ENCODE data around the gene CD300H. TPM values are rescaled to one million over a fixed set of nuclear protein-coding genes. Genes with fewer than 3 reads are reported as not detected.
"Not testable (repeated sequence)": the region's sequence is repeated elsewhere in the genome, so short reads cannot be mapped to it uniquely, and the experiment has no call there.

Gene CD300H
- total RNA-seq, 1 donor from 2014 or later: not detected

DNA sequence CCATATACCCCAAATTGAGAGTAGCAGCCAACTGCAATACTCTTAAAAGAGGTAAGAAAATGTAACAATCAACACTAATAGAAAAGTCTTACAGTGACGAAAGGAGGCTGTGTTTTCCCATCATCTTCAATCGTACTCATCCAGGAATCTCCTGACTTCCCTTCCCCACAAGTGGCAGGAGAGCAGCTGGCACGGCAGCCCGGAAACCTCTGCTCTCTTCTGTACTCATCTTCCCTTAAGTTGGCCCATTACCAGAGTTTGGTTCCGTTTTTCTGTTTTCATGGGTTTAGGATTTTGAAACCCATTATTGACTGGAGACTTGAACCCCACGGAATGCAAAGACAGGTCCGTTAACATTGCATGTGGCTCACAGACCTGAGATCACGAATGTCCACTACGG is 11.7 kb upstream of the CD300H start:
- Mint-ChIP-seq H3K4me3 (ENCODE audit: unreplicated experiment) (no peak overlapping the region), H3K9me3 (ENCODE audit: unreplicated experiment) (no peaks in the 10 kb centered on the region), H3K4me1 (ENCODE audit: unreplicated experiment) (peaks cover 9% of the 10 kb centered on the region), H3K27ac (ENCODE audit: unreplicated experiment) (no peak overlapping the region), H3K27me3 (ENCODE audit: unreplicated experiment) (peaks cover 4% of the 10 kb centered on the region), H3K36me3 (ENCODE audit: low read depth, unreplicated experiment) (no peaks in the 10 kb centered on the region)
- DNase-seq (ENCODE audit: low spot score): no peak
- TF ChIP-seq, protein P1, sequence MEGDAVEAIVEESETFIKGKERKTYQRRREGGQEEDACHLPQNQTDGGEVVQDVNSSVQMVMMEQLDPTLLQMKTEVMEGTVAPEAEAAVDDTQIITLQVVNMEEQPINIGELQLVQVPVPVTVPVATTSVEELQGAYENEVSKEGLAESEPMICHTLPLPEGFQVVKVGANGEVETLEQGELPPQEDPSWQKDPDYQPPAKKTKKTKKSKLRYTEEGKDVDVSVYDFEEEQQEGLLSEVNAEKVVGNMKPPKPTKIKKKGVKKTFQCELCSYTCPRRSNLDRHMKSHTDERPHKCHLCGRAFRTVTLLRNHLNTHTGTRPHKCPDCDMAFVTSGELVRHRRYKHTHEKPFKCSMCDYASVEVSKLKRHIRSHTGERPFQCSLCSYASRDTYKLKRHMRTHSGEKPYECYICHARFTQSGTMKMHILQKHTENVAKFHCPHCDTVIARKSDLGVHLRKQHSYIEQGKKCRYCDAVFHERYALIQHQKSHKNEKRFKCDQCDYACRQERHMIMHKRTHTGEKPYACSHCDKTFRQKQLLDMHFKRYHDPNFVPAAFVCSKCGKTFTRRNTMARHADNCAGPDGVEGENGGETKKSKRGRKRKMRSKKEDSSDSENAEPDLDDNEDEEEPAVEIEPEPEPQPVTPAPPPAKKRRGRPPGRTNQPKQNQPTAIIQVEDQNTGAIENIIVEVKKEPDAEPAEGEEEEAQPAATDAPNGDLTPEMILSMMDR (IDR thresholded peaks at IDR 0.05; ENCODE audit: unreplicated experiment): no peak

DNA sequence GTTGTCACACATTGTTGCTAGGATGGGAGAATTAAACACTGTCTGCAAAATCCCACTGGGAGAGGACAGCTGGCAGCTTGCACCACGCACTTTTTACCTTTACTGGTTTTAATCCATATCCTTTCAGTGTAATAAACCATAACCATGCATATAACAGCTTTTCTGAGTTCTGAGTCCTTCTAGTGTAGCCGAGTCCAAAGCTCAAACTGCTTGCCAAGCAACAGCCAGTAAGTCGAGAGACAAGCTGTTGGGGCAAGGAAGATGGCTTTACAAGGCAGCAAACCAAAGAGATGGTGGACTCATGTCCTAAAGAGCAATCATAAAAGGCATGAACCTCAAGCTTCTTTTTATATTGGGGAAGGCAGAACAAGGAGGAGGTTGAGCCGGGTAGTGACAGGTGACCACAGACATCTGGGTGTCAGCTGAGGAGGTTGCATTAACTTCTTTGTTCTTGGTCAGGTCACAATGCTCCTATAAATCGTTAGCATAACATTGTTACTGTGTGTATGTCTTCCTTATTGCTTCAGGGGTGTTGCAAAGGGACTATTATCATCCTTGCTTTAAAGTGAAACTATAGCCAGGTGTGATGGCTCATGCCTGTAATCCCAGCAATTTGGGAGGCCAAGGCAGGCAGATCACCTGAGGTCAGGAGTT is 7.3 kb upstream of the CD300H start:
- TF ChIP-seq, protein P1 (IDR thresholded peaks at IDR 0.05; ENCODE audit: unreplicated experiment): no peak
- H3K4me3 Mint-ChIP-seq (ENCODE audit: unreplicated experiment): no peak overlapping the region
- H3K27me3 Mint-ChIP-seq (ENCODE audit: unreplicated experiment): no peaks in the 10 kb centered on the region
- no peaks in the 10 kb centered on the region for H3K9me3 Mint-ChIP-seq (ENCODE audit: unreplicated experiment)
- no peak overlapping the region for H3K27ac Mint-ChIP-seq (ENCODE audit: unreplicated experiment)
- H3K4me1 Mint-ChIP-seq (ENCODE audit: unreplicated experiment): peaks cover 3% of the 10 kb centered on the region
- no peak for DNase-seq (ENCODE audit: low spot score)
- no peaks in the 10 kb centered on the region for H3K36me3 Mint-ChIP-seq (ENCODE audit: low read depth, unreplicated experiment)

DNA sequence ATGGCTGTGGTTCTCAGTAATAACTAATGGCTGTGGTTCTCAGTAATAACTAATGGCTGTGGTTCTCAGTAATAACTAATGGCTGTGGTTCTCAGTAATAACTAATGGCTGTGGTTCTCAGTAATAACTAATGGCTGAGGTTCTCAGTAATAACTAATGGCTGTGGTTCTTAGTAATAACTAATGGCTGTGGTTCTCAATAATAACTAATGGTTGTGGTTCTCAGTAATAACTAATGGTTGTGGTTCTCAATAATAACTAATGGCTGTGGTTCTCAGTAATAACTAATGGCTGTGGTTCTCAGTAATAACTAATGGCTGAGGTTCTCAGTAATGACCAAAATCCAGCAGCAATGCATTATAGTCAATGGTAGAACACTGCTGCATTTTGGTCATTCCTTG is 6.3 kb upstream of the CD300H start:
- not testable (repeated sequence) for H3K27me3 Mint-ChIP-seq (ENCODE audit: unreplicated experiment); H3K9me3 Mint-ChIP-seq (ENCODE audit: unreplicated experiment); H3K36me3 Mint-ChIP-seq (ENCODE audit: low read depth, unreplicated experiment); H3K4me3 Mint-ChIP-seq (ENCODE audit: unreplicated experiment); H3K4me1 Mint-ChIP-seq (ENCODE audit: unreplicated experiment); H3K27ac Mint-ChIP-seq (ENCODE audit: unreplicated experiment); DNase-seq (ENCODE audit: low spot score)

DNA sequence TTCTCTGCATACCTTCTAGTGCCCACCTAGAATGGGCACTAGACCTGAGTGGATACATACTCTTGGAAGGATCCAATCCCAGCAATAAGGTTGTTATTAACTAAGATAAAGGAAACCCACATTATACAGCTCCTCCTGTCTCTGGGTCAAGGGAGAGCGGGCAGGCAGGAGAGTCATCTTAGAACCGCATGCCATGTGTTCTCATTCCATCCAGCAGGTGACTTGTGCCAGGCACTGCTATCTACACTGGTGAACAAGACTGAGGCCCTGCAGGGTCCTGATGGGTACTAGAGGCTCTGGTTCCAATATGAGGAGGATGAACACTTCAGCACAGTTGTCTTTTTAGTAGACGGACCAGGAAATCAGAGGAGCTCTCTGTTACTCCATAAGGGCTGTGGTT is 5.9 kb upstream of the CD300H start:
- no peak overlapping the region for H3K4me3 Mint-ChIP-seq (ENCODE audit: unreplicated experiment)
- H3K4me1 Mint-ChIP-seq (ENCODE audit: unreplicated experiment): no peaks in the 10 kb centered on the region
- peaks cover 2% of the 10 kb centered on the region for H3K36me3 Mint-ChIP-seq (ENCODE audit: low read depth, unreplicated experiment)
- H3K9me3 Mint-ChIP-seq (ENCODE audit: unreplicated experiment): no peaks in the 10 kb centered on the region
- H3K27ac Mint-ChIP-seq (ENCODE audit: unreplicated experiment): no peak overlapping the region
- peaks cover 2% of the 10 kb centered on the region for H3K27me3 Mint-ChIP-seq (ENCODE audit: unreplicated experiment)
- no peak for DNase-seq (ENCODE audit: low spot score)
- TF ChIP-seq, protein P1 (IDR thresholded peaks at IDR 0.05; ENCODE audit: unreplicated experiment): no peak

DNA sequence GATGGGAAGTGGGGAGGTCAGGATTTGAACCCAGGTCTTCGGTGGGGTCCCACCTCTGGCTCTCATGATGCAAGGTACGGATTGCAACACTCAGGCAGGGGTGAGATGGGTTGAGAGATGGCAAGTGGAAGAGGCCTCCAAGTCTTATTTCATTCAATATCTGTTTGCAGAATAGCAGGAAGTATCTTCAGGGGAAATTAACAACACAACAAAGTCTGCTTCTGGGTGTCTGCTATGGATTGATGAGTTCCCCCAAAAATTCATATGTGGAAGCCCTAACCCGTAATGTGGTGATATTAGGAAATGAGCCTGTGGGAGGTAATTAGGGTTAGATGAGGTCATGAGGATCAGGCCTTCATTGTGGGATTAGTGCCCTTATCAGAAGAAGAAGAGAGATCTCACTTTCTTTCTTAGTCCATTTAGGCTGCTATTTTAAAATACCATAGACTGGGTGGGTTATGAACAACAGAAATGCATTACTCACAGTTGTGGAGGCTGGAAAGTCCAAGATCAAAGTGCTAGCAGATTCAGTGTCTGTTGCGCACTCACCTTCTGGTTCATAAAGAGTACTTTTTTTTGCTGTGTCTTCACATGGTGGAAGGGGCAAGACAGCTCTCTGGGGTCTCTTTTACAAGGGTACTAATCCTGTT is 4.4 kb upstream of the CD300H start:
- H3K27ac Mint-ChIP-seq (ENCODE audit: unreplicated experiment): no peak overlapping the region
- H3K27me3 Mint-ChIP-seq (ENCODE audit: unreplicated experiment): peaks cover 2% of the 10 kb centered on the region
- DNase-seq (ENCODE audit: low spot score): no peak
- no peaks in the 10 kb centered on the region for H3K4me1 Mint-ChIP-seq (ENCODE audit: unreplicated experiment)
- no peak overlapping the region for H3K4me3 Mint-ChIP-seq (ENCODE audit: unreplicated experiment)
- H3K36me3 Mint-ChIP-seq (ENCODE audit: low read depth, unreplicated experiment): peaks cover 3% of the 10 kb centered on the region
- TF ChIP-seq, protein P1 (IDR thresholded peaks at IDR 0.05; ENCODE audit: unreplicated experiment): no peak
- H3K9me3 Mint-ChIP-seq (ENCODE audit: unreplicated experiment): no peaks in the 10 kb centered on the region

All from endothelial cell (in vitro differentiated cells).